ENCODE measurements around the gene GLYATL1B.
"Not testable (repeated sequence)": the region's sequence is repeated elsewhere in the genome, so short reads cannot be mapped to it uniquely, and the experiment has no call there.

- not testable (repeated sequence) for TF ChIP-seq POLR2A (IDR thresholded peaks at IDR 0.05; ENCODE audit: low read depth, low read length); RAD21 (IDR thresholded peaks at IDR 0.05; ENCODE audit: low read length)
These were observed 7.5 kb downstream of the GLYATL1B start for GRCh38 chr11:59093576-59093975.

Data from IMR-90 (cell line).